Measurements from ENCODE around the gene TTC7B. TPM values are rescaled to one million over a fixed set of nuclear protein-coding genes. Genes with fewer than 3 reads are reported as not detected.

TTC7B gene
- total and polyA plus RNA-seq, 2 experiments from 2014 or later: 68.1 to 75.8 TPM

DNA sequence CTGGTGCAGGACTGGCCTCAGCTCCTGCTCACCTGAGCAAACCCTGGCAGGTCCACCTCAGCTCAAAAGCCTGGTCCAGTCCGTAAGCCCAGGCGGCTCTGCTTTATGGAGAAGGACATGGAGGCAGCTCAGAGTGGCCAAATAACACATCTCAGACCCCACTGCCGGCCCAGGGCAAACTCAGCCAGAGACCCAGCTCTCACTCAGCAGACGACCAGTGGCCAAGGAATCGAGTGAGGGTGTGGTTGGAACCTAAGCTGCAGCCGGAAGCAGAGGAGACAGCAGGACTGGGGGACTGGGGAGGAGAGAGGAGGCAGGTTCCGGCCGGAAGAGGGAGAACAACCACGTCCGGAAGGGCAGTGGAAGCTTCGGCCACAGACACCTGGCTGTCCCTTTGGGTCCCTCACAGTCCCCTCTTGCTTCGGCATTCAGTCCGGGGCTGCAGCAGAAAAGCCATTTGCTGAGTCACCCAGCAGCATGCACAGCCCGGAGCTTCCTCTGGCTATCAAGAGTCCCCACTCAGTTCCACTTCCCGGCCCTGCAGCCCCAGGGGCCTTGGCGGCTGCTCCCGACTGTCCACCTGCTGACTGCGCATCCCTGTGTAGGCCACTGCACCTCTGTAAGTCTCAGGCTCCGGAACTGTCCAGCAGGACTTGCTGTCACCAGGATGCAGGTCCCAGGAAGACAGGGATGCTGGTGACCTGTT lies 315.4 kb downstream of the TTC7B start:
- TF ChIP-seq CTCF (IDR thresholded peaks at IDR 0.05; ENCODE audit: low read depth, low read length): no peak
- Histone ChIP-seq H3K36me3 (no peaks in the 10 kb centered on the region), H3K4me1 (ENCODE audit: low read depth) (no peaks in the 10 kb centered on the region), H3K27ac (no peak overlapping the region), H3K27me3 (no peaks in the 10 kb centered on the region), H3K9me3 (ENCODE audit: low read depth) (no peaks in the 10 kb centered on the region), H3K4me3 (no peak overlapping the region)
- DNase-seq (ENCODE audit: low read depth in 1 of 2, low spot score in 1 of 2): peak in 1 of 2 donors; percentile 25

DNA sequence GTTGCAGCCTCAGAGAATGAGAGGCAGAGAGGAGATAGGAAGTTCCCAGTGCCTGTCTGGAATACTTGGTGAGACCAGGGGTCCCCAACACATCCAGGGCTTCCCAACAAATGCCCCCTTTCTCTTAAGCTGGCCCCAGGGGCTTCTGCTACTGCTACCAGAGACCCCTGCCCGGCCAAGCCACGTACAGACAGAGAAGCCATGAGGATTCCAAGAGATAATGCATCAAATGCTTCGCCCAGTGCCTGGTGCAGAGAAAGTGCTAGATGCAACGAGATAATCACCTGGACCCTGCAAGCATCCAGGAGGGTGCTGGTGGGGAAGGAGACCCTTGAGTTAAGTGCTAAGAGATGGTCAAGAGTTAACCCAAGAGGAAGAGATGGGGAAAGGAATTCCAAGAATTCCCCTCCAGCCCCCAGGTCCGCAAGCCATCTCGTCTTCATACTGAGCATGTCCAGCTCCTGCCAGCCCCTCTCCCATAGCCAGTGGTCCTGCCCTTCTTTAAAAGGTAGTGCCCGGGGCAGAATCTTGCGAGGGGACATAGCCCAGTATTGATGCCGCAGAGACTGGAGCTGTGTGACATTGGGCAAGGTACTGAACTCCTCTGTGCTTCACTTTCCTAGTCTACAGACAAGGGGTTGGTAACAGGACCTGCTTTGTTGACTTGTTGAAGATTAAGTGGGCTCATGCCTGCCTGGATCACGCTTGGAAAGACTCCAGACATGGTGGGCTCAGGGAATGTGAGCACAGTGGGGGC lies 316.1 kb downstream of the TTC7B start:
- Histone ChIP-seq H3K4me1 (ENCODE audit: low read depth) (no peaks in the 10 kb centered on the region), H3K27ac (no peak overlapping the region), H3K9me3 (ENCODE audit: low read depth) (no peaks in the 10 kb centered on the region), H3K27me3 (no peaks in the 10 kb centered on the region), H3K36me3 (no peaks in the 10 kb centered on the region), H3K4me3 (no peak overlapping the region)
- no peak for TF ChIP-seq CTCF (IDR thresholded peaks at IDR 0.05; ENCODE audit: low read depth, low read length)
- DNase-seq (ENCODE audit: low read depth in 1 of 2, low spot score in 1 of 2): no peak

DNA sequence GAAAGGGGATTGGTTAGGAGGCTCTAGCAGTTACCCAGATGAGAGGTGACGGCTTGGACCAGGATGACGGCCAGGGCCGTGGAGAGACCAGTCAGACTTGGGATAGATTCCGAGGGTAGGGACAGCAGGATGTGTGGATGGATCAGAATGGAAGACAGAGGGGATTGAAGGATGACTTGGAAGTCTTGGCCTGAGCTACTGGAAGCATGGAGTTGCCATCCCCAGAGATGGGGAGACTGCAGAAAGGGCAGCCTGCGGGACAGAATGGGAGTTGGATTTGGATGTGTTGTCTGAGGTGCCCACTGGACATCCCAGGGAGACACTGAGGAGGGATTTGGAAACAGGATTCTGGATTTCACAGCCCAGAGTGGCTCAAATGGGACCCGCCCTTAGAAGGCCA lies 317.1 kb downstream of the TTC7B start:
- Histone ChIP-seq H3K4me1 (ENCODE audit: low read depth) (no peaks in the 10 kb centered on the region), H3K36me3 (no peaks in the 10 kb centered on the region), H3K4me3 (no peak overlapping the region), H3K27ac (no peak overlapping the region), H3K27me3 (no peaks in the 10 kb centered on the region), H3K9me3 (ENCODE audit: low read depth) (no peaks in the 10 kb centered on the region)
- DNase-seq (ENCODE audit: low read depth in 1 of 2, low spot score in 1 of 2): no peak
- TF ChIP-seq CTCF (IDR thresholded peaks at IDR 0.05; ENCODE audit: low read depth, low read length): no peak

DNA sequence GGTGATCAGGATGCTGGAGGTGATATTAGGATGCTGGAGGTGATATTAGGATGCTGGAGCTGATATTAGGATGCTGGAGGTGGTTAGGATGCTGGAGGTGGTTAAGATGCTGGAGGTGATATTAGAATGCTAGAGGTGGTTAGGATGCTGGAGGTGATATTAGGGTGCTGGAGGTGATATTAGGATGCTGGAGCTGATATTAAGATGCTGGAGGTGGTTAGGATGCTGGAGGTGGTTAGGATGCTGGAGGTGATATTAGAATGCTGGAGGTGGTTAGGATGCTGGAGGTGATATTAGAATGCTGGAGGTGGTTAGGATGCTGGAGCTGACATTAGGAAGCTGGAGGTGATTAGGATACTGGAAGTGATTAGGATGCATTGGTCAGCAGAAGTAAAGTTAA lies 318.0 kb downstream of the TTC7B start:
- DNase-seq (ENCODE audit: low read depth in 1 of 2, low spot score in 1 of 2): no peak
- H3K4me1 ChIP-seq (ENCODE audit: low read depth): no peaks in the 10 kb centered on the region
- no peak overlapping the region for H3K27ac ChIP-seq
- H3K27me3 ChIP-seq: no peaks in the 10 kb centered on the region
- no peaks in the 10 kb centered on the region for H3K36me3 ChIP-seq
- no peaks in the 10 kb centered on the region for H3K9me3 ChIP-seq (ENCODE audit: low read depth)
- no peak overlapping the region for H3K4me3 ChIP-seq
- TF ChIP-seq CTCF (IDR thresholded peaks at IDR 0.05; ENCODE audit: low read depth, low read length): no peak

- no peak for DNase-seq (ENCODE audit: low read depth in 1 of 2, low spot score in 1 of 2)
Measured at GRCh38 chr14:90496379-90496778, 319.9 kb downstream of the TTC7B start.

More at GRCh38 chr14:90496379-90496778, 319.9 kb downstream of the TTC7B start:
- H3K27me3 ChIP-seq: no peaks in the 10 kb centered on the region
- H3K4me3 ChIP-seq: no peak overlapping the region
- no peak for TF ChIP-seq CTCF (IDR thresholded peaks at IDR 0.05; ENCODE audit: low read depth, low read length)
- H3K4me1 ChIP-seq (ENCODE audit: low read depth): no peaks in the 10 kb centered on the region
- H3K9me3 ChIP-seq (ENCODE audit: low read depth): no peaks in the 10 kb centered on the region
- H3K27ac ChIP-seq: no peak overlapping the region
- H3K36me3 ChIP-seq: no peaks in the 10 kb centered on the region

All from cardiac muscle cell (in vitro differentiated cells and primary cell).